B cell (primary cell): ENCODE data around the gene TAF1B. TPM values are rescaled to one million over a fixed set of nuclear protein-coding genes. Genes with fewer than 3 reads are reported as not detected.

Experiments
- ATAC-seq: fragments of 200-7000 bp; cut with Tn5 transposase; one replicate; pipeline ENCODE4 v1.10.0; 2021; ENCODE audit warnings: low read depth, mild to moderate bottlenecking, moderate number of reproducible peaks, moderate library complexity
- CTCF ChIA-PET: fragments of 350-600 bp; sonication (Branson Sonifier 250); formaldehyde crosslinking; loops from one replicate; lab custom pipeline; 2021; ENCODE audit warnings: antibody characterized with exemption, inconsistent platforms; lab: Charles Lee
- POLR2A ChIA-PET: fragments of 350-600 bp; sonication (Branson Sonifier 250); formaldehyde crosslinking; loops from one replicate; lab custom pipeline; 2021; ENCODE audit warnings: antibody characterized with exemption; lab: Charles Lee
- DNase-seq: peaks from one replicate; pipeline ENCODE4 v3.0.0; 2013
- H2AFZ ChIP-seq: 2 replicates; pipeline ENCODE4 v1.6.1; 2012; ENCODE audit warnings: mild to moderate bottlenecking, low read depth, low read length; ENCODE audit not compliant: insufficient read depth, poor library complexity, severe bottlenecking
- H3K27ac ChIP-seq, 2 donors: 1 replicate in 1 of 2; 2 replicates in 1 of 2; pipeline ENCODE4 v1.5.1; 2012 to 2013; ENCODE audit warnings: low read length in 2 of 2, mild to moderate bottlenecking in 2 of 2, moderate library complexity in 1 of 2
- H3K27me3 ChIP-seq, 4 experiments: fragments of 200-600 bp in 1 of 4; sonication (generic) in 1 of 4; replicated peaks in 1 of 4; 1 replicate in 2 of 4; 2 replicates in 2 of 4; pipeline versions ENCODE4 v1.6.1 to v1.7.0; 2013 to 2016; ENCODE audit warnings: low read length in 3 of 4, mild to moderate bottlenecking in 2 of 4, mixed read lengths in 1 of 4, moderate library complexity in 1 of 4; ENCODE audit not compliant: insufficient read depth in 4 of 4, control insufficient read depth in 3 of 4; ENCODE audit errors: control extremely low read depth in 1 of 4
- H3K36me3 ChIP-seq, 2 experiments: replicated peaks in 1 of 2; 1 replicate in 1 of 2; 2 replicates in 1 of 2; pipeline versions ENCODE4 v1.6.1 to v1.7.1; 2013; ENCODE audit warnings: low read length in 1 of 2; ENCODE audit not compliant: insufficient read depth in 2 of 2, control insufficient read depth in 1 of 2; ENCODE audit errors: control extremely low read depth in 1 of 2, extremely low read depth in 1 of 2
- H3K4me1 ChIP-seq, 2 donors: fragments of 200-600 bp in 1 of 2; sonication (generic) in 1 of 2; 1 replicate in 1 of 2; 2 replicates in 1 of 2; pipeline versions ENCODE4 v1.5.1 to v1.6.1; 2013 to 2017; ENCODE audit warnings: low read length in 2 of 2; ENCODE audit not compliant: control insufficient read depth in 2 of 2, insufficient read depth in 2 of 2
- H3K4me2 ChIP-seq: replicated peaks from 2 replicates; pipeline ENCODE3; 2012; ENCODE audit warnings: mild to moderate bottlenecking, low read depth, low read length; ENCODE audit not compliant: poor library complexity, severe bottlenecking
- H3K4me3 ChIP-seq, 5 experiments: fragments of 200-600 bp in 1 of 5; sonication (generic) in 1 of 5; 1 replicate in 3 of 5; 2 replicates in 2 of 5; pipeline versions ENCODE4 v1.5.1 to v1.7.0; 2011 to 2016; ENCODE audit warnings: low read length in 4 of 5, mild to moderate bottlenecking in 4 of 5, low read depth in 2 of 5, control low read depth in 1 of 5, moderate library complexity in 1 of 5; ENCODE audit not compliant: insufficient read depth in 1 of 5; ENCODE audit errors: control extremely low read depth in 1 of 5, extremely low read depth in 1 of 5
- H3K79me2 ChIP-seq: fragments of 200-600 bp; sonication (generic); one replicate; pipeline ENCODE4 v1.6.0; 2016; ENCODE audit warnings: low read length; ENCODE audit not compliant: control insufficient read depth, insufficient read depth
- H3K9ac ChIP-seq: fragments of 200-600 bp; sonication (generic); 2 replicates; pipeline ENCODE4 v1.6.1; 2017; ENCODE audit warnings: mild to moderate bottlenecking, low read length, moderate library complexity
- H3K9me3 ChIP-seq, 3 donors: one replicate each; pipeline versions ENCODE4 v1.6.1 to v1.7.1; 2013; ENCODE audit warnings: low read length in 2 of 3; ENCODE audit not compliant: control insufficient read depth in 2 of 3, insufficient read depth in 1 of 3; ENCODE audit errors: control extremely low read depth in 1 of 3
- H4K20me1 ChIP-seq: 2 replicates; pipeline ENCODE4 v1.6.0; 2012; ENCODE audit warnings: mild to moderate bottlenecking, low read length; ENCODE audit not compliant: insufficient read depth, control insufficient read depth, poor library complexity, severe bottlenecking
- H3K27ac Mint-ChIP-seq: one replicate; pipeline ENCODE4 v1.8.0; 2021; ENCODE audit warnings: mixed read lengths
- H3K27me3 Mint-ChIP-seq: one replicate; pipeline ENCODE4 v1.8.0; 2021; ENCODE audit warnings: mixed read lengths
- H3K4me1 Mint-ChIP-seq: one replicate; pipeline ENCODE4 v1.8.0; 2021; ENCODE audit warnings: mixed read lengths
- H3K4me3 Mint-ChIP-seq: one replicate; pipeline ENCODE4 v1.8.0; 2021; ENCODE audit warnings: mixed read lengths
- H3K9me3 Mint-ChIP-seq: one replicate; pipeline ENCODE4 v1.8.0; 2022; ENCODE audit warnings: mixed read lengths; ENCODE audit not compliant: insufficient read depth
- CTCF ChIP-seq: fragments of 200-600 bp; IDR thresholded peaks from one replicate; pipeline ENCODE4 v1.8.0; 2022; ENCODE audit warnings: antibody characterized with exemption, mild to moderate bottlenecking
- EZH2 ChIP-seq: IDR thresholded peaks from 2 replicates; pipeline ENCODE4 v1.6.1; 2012; ENCODE audit warnings: borderline replicate concordance, low read depth, mild to moderate bottlenecking, moderate library complexity, low read length; ENCODE audit not compliant: insufficient read depth, poor library complexity, severe bottlenecking
- WGBS: methylation state at CpG from one replicate; pipeline ENCODE4 v1.1.5; 2013; ENCODE audit warnings: missing lambda C conversion rate; ENCODE audit not compliant: insufficient coverage; 5-methylcytosine and 5-hydroxymethylcytosine counted together
- intact Hi-C: fragments of 100-400 bp; cut with micrococcal nuclease; formaldehyde crosslinking; loops from one replicate; pipeline ENCODE4 v1.10.0; 2022
- polyA plus RNA-seq: library from polyadenylated mRNA; depleted of rRNA; stranded (reverse); fragments of >200 nt; gene quantifications from 2 replicates; pipeline ENCODE4 v1.2.3, GENCODE V29; 2012
- total RNA-seq, 2 donors: library from RNA; stranded (reverse); fragments of 120-200 nt in 1 of 2; gene quantifications; 1 replicate in 1 of 2; 2 replicates in 1 of 2; pipeline versions ENCODE4 v1.2.3 to v1.2.4, GENCODE V29; 2013 to 2022

The TAF1B gene
- total and polyA plus RNA-seq, 2 donors (not counting 1 experiment from before 2014, with no cell fraction given), result 4.5 to 25.5 TPM

GRCh38 chr2:9892236-9892635, 49.0 kb downstream of the TAF1B start:
- H3K27ac ChIP-seq, result no peak overlapping the region
- H3K9ac ChIP-seq, result no peak overlapping the region
- Mint-ChIP-seq H3K9me3 (no peaks in the 10 kb centered on the region), H3K27me3 (no peaks in the 10 kb centered on the region), H3K4me3 (no peak overlapping the region), H3K4me1 (no peaks in the 10 kb centered on the region), H3K27ac (no peak overlapping the region)
- H3K4me2 ChIP-seq, result no peak overlapping the region
- ChIA-PET CTCF (no interaction called here), POLR2A (no interaction called here)
- TF ChIP-seq CTCF, result no peak
- TF ChIP-seq EZH2, result no peak
- H2AFZ ChIP-seq, result no peak overlapping the region
- H3K9me3 ChIP-seq, result peaks cover 0 to 2% (median under 1%) of the 10 kb centered on the region in 3 donors
- H3K4me1 ChIP-seq, result no peaks in the 10 kb centered on the region
- WGBS, result 94% methylated on average over 2 of the region's 4 CpGs
- ATAC-seq (no peak), DNase-seq (no peak)
- intact Hi-C loops, result no loop called here
- no peaks in the 10 kb centered on the region for H4K20me1 ChIP-seq
- no peak overlapping the region for H3K4me3 ChIP-seq
- no peaks in the 10 kb centered on the region for H3K36me3 ChIP-seq
- no peaks in the 10 kb centered on the region for H3K27me3 ChIP-seq
- H3K79me2 ChIP-seq, result no peaks in the 10 kb centered on the region

DNA sequence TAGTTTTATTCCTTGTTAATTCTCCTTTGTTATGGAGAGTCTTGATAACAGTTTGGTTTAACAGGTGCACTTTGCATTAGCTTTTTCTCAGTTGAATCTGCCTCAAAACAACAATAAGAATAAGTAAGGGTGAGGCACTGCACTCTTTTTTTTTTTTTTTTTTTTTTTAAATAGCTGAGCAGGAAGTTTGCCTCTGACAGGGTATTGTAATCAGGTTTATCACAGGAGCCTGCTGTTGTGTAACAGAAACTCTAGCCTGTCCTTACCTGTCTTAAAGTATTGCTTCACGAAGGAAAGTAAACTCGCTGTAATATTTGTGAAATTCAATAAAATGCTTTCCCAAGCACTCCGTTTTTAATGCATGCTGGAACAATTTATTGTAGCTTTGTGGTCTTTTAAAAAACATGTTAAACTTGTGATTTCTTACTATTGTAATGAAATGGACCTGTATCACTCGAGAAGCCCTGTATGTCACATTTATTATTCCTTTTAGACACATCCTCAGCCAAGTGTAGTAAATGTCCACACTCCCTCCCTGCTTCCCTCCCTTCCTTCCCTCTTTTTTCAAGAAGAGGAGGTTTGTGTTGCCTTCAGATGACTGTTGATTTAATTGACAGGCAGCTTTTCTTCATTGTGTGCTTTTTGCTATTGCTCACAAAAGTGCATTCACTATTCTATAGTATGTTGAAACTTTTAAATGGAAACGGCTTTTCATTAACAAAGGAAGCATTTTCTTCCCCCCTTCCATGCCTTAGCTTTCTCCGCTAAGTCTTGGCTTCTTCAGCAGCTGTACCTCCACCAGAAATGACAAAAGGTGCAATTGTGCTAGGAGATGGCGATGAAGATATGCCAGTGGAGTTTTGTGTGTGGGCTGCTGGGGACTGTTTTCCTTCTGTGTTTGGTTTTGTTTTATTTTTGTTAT, 52.7 kb downstream of the TAF1B start:
- no CpG with 5 or more reads among the region's 7 CpGs for WGBS

More for the DNA sequence above, 52.7 kb downstream of the TAF1B start:
- TF ChIP-seq CTCF (no peak), EZH2 (no peak)
- Histone ChIP-seq H3K4me2 (no peak overlapping the region), H3K9ac (no peak overlapping the region), H3K36me3 (peaks cover 0 to 3% of the 10 kb centered on the region in 2 experiments), H3K27me3 (no peaks in the 10 kb centered on the region), H4K20me1 (no peaks in the 10 kb centered on the region), H3K9me3 (no peaks in the 10 kb centered on the region), H2AFZ (no peak overlapping the region), H3K4me3 (no peak overlapping the region), H3K4me1 (no peaks in the 10 kb centered on the region), H3K27ac (no peak overlapping the region), H3K79me2 (no peaks in the 10 kb centered on the region)
- no peak overlapping the region for H3K4me3 Mint-ChIP-seq
- no peak overlapping the region for H3K27ac Mint-ChIP-seq
- intact Hi-C loops, result no loop called here
- no peak for ATAC-seq
- H3K4me1 Mint-ChIP-seq, result no peaks in the 10 kb centered on the region
- ChIA-PET CTCF (interaction anchor here (0.6 kb wide), 1 partner anchor 65 kb away, joined by 3 read pairs; no protein-coding TSS in a partner anchor), POLR2A (interaction anchor here (0.6 kb wide), 1 partner anchor 146 kb away, joined by 6 read pairs; no protein-coding TSS in a partner anchor)
- H3K27me3 Mint-ChIP-seq, result no peaks in the 10 kb centered on the region
- DNase-seq, result no peak
- no peaks in the 10 kb centered on the region for H3K9me3 Mint-ChIP-seq
